PC-3 (cell line): ENCODE data around the gene JADE3.

Experiments used
- CTCF ChIP-seq: fragments of 300-600 bp; sonication (generic); conservative IDR thresholded peaks from 2 replicates; pipeline ENCODE4 v1.5.1; 2017; ENCODE audit warnings: antibody characterized with exemption, low read depth, mild to moderate bottlenecking, low read length
- EZH2phosphoT487 ChIP-seq: fragments of 300-600 bp; sonication (generic); IDR thresholded peaks from 2 replicates; pipeline ENCODE4 v1.6.1; 2018; ENCODE audit warnings: mild to moderate bottlenecking, antibody characterized with exemption, low read length, borderline replicate concordance

DNA sequence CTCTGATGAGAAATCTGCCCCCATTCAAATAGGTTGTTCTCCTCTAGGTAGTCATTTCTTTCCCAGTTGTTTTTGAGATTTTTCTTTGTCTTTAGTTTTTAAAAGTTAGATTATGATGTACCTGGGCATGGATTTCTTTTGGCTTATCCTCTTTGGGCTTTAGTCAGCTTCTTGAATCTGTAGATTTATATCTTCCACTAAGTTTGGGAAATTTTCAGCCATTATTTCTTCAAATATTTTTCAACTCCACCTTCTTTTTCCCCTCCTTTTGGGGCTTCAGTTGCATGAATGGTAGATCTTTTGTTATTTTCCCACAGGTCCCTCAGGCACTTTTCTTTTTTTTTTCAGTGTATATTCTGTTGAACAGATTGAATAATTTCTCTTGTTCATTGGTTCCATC is 77.3 kb downstream of the JADE3 start:
- no peak for TF ChIP-seq CTCF
- no peak for TF ChIP-seq EZH2phosphoT487
